Hepatocyte (in vitro differentiated cells): ENCODE results near the gene NFYC. TPM values are rescaled to one million over a fixed set of nuclear protein-coding genes. Genes with fewer than 3 reads are reported as not detected.

Experiments used
- DNase-seq: peaks from one replicate; pipeline ENCODE4 v3.0.0-alpha.2; 2016; ENCODE audit warnings: low spot score
- H2AFZ ChIP-seq: fragments of 200-600 bp; sonication (generic); 2 replicates; pipeline ENCODE4 v1.6.0; 2016; ENCODE audit warnings: antibody characterized with exemption, mild to moderate bottlenecking
- H3K27ac ChIP-seq: fragments of 200-600 bp; sonication (generic); 2 replicates; pipeline ENCODE4 v1.5.1; 2016; ENCODE audit warnings: mild to moderate bottlenecking
- H3K27me3 ChIP-seq: fragments of 200-600 bp; sonication (generic); 2 replicates; pipeline ENCODE4 v1.6.1; 2016
- H3K36me3 ChIP-seq: fragments of 200-600 bp; sonication (generic); replicated peaks from 2 replicates; pipeline ENCODE4 v1.5.1; 2016; ENCODE audit warnings: low read depth; ENCODE audit not compliant: insufficient read depth
- H3K4me1 ChIP-seq: fragments of 200-600 bp; sonication (generic); 2 replicates; pipeline ENCODE4 v1.5.1; 2016; ENCODE audit warnings: mild to moderate bottlenecking, moderate library complexity; ENCODE audit not compliant: insufficient read depth
- H3K4me2 ChIP-seq: fragments of 200-600 bp; sonication (generic); 2 replicates; pipeline ENCODE4 v1.6.0; 2016
- H3K4me3 ChIP-seq: fragments of 200-600 bp; sonication (generic); 2 replicates; pipeline ENCODE4 v1.5.1; 2016; ENCODE audit warnings: mild to moderate bottlenecking
- H3K79me2 ChIP-seq: fragments of 200-600 bp; sonication (generic); 2 replicates; pipeline ENCODE4 v1.6.0; 2017; ENCODE audit warnings: mild to moderate bottlenecking
- H3K9me2 ChIP-seq: fragments of 200-600 bp; sonication (generic); replicated peaks from 2 replicates; pipeline ENCODE4 v1.6.0; 2017; ENCODE audit warnings: mild to moderate bottlenecking; ENCODE audit not compliant: insufficient read depth
- H3K9me3 ChIP-seq: fragments of 200-600 bp; sonication (generic); 2 replicates; pipeline ENCODE4 v1.5.1; 2016; ENCODE audit warnings: low read depth, mild to moderate bottlenecking
- H4K20me1 ChIP-seq: fragments of 200-600 bp; sonication (generic); 2 replicates; pipeline ENCODE4 v1.6.0; 2016; ENCODE audit warnings: mild to moderate bottlenecking; ENCODE audit not compliant: insufficient read depth, poor library complexity, severe bottlenecking
- CTCF ChIP-seq: fragments of 200-600 bp; sonication (generic); IDR thresholded peaks from 2 replicates; pipeline ENCODE4 v1.5.1; 2016; ENCODE audit warnings: antibody characterized with exemption, mild to moderate bottlenecking; ENCODE audit not compliant: poor library complexity
- EZH2 ChIP-seq: fragments of 200-600 bp; sonication (generic); IDR thresholded peaks from 2 replicates; pipeline ENCODE4 v1.6.1; 2016; ENCODE audit warnings: antibody characterized with exemption, mild to moderate bottlenecking, borderline replicate concordance
- EZH2phosphoT487 ChIP-seq: fragments of 200-600 bp; sonication (generic); IDR thresholded peaks from one replicate; pipeline ENCODE4 v1.6.1; 2018; ENCODE audit warnings: antibody characterized with exemption, mild to moderate bottlenecking, low read depth, moderate library complexity; ENCODE audit not compliant: unreplicated experiment, severe bottlenecking
- WGBS: methylation state at CpG from one replicate; pipeline ENCODE4 v1.1.6; 2016; ENCODE audit warnings: low lambda C conversion rate; ENCODE audit errors: missing lambda C conversion rate; 5-methylcytosine and 5-hydroxymethylcytosine counted together
- polyA plus RNA-seq: library from polyadenylated mRNA; unstranded; fragments of >200 nt; fragmentation: Nextera tagmentation; extraction: Ambion mirVana; gene quantifications from 2 replicates; pipeline ENCODE4 v1.2.1, GENCODE V29; 2016
- total RNA-seq: library from RNA; depleted of rRNA; stranded (reverse); fragments of >200 nt; gene quantifications from 2 replicates; pipeline ENCODE4 v1.2.3, GENCODE V29; 2014

NFYC gene
- total and polyA plus RNA-seq, 2 experiments from 2014 or later = 44.1 to 52.5 TPM

- peak; percentile 67 for DNase-seq
- no peaks in the 10 kb centered on the region for H3K9me2 ChIP-seq
- H4K20me1 ChIP-seq = no peaks in the 10 kb centered on the region
- H3K79me2 ChIP-seq = no peaks in the 10 kb centered on the region
- H3K4me3 ChIP-seq = no peak overlapping the region
- no peaks in the 10 kb centered on the region for H3K9me3 ChIP-seq
- H3K36me3 ChIP-seq = no peaks in the 10 kb centered on the region
- peaks cover 7% of the 10 kb centered on the region for H3K4me1 ChIP-seq
- 43% methylated on average over 3 of the region's 3 CpGs for WGBS
- no peak overlapping the region for H2AFZ ChIP-seq
- no peak overlapping the region for H3K27ac ChIP-seq
- H3K27me3 ChIP-seq = no peaks in the 10 kb centered on the region
- TF ChIP-seq EZH2phosphoT487 = no peak
- peak; percentile 63 for TF ChIP-seq CTCF
- no peak for TF ChIP-seq EZH2
- no peak overlapping the region for H3K4me2 ChIP-seq
These were observed 82.9 kb downstream of the NFYC start for GRCh38 chr1:40774266-40774998.

- Histone ChIP-seq H3K79me2 (no peaks in the 10 kb centered on the region), H3K36me3 (no peaks in the 10 kb centered on the region), H3K9me2 (no peaks in the 10 kb centered on the region), H3K9me3 (no peaks in the 10 kb centered on the region), H3K4me3 (no peak overlapping the region), H3K4me2 (no peak overlapping the region), H3K27ac (no peak overlapping the region), H3K4me1 (peaks cover 7% of the 10 kb centered on the region), H2AFZ (no peak overlapping the region), H4K20me1 (no peaks in the 10 kb centered on the region), H3K27me3 (peaks cover 1% of the 10 kb centered on the region)
- no peak for DNase-seq
- TF ChIP-seq EZH2phosphoT487 (no peak), CTCF (no peak)
- WGBS = over 99% methylated on average over 4 of the region's 4 CpGs
These were observed 85.0 kb downstream of the NFYC start for GRCh38 chr1:40776236-40777072.

- H3K9me2 ChIP-seq = no peaks in the 10 kb centered on the region
- no peak overlapping the region for H3K27ac ChIP-seq
- H4K20me1 ChIP-seq = no peaks in the 10 kb centered on the region
- no peaks in the 10 kb centered on the region for H3K36me3 ChIP-seq
- DNase-seq = no peak
- TF ChIP-seq EZH2phosphoT487 (no peak), EZH2 (no peak), CTCF (no peak)
- peaks cover 10% of the 10 kb centered on the region for H3K4me1 ChIP-seq
- H3K4me2 ChIP-seq = no peak overlapping the region
- WGBS = 100% methylated on average over 2 of the region's 2 CpGs
- H3K9me3 ChIP-seq = no peaks in the 10 kb centered on the region
- no peaks in the 10 kb centered on the region for H3K79me2 ChIP-seq
- peaks cover 10% of the 10 kb centered on the region for H3K27me3 ChIP-seq
- no peak overlapping the region for H3K4me3 ChIP-seq
- H2AFZ ChIP-seq = no peak overlapping the region
These were observed 85.9 kb downstream of the NFYC start for GRCh38 chr1:40777224-40777970.
